Spleen (tissue), 7 donors: ENCODE measurements around the gene RDX.

Experiments
- CTCF ChIP-seq, 11 experiments: fragments of 200-600 bp in 7 of 11; fragments of 450-650 bp in 4 of 11; sonication (generic) in 4 of 11; IDR thresholded peaks in 8 of 11; conservative IDR thresholded peaks in 3 of 11; 1 replicate in 7 of 11; 2 replicates in 4 of 11; pipeline versions ENCODE4 v1.4.0 to v1.8.0; 2016 to 2021; ENCODE audit warnings: antibody characterized with exemption in 11 of 11, inconsistent platforms in 4 of 11, mild to moderate bottlenecking in 1 of 11
- POLR2A ChIP-seq, 3 donors: fragments of 450-650 bp; IDR thresholded peaks; one replicate each; pipeline ENCODE4 v1.5.1; 2017; ENCODE audit warnings: antibody characterized with exemption in 3 of 3, mild to moderate bottlenecking in 1 of 3
- POLR2AphosphoS5 ChIP-seq, 3 donors: sonication (generic); formaldehyde crosslinking; IDR thresholded peaks; one replicate each; pipeline ENCODE4 v1.5.1; 2017; ENCODE audit warnings: antibody characterized with exemption in 3 of 3
- donor health status: DM: no; HTN: no; CAD: no; lungs with moderate emphysema.
- donor health status: DM: no; HTN: no; CAD: no.
- donor health status: DM: no; HTN: no; CAD: no.

- TF ChIP-seq CTCF (IDR thresholded peaks at IDR 0.05 in 8 of 11, conservative IDR thresholded peaks at IDR 0.05 in 3 of 11) (no peak), POLR2A (IDR thresholded peaks at IDR 0.05) (no peak), POLR2AphosphoS5 (IDR thresholded peaks at IDR 0.05) (no peak)
Measured at GRCh38 chr11:110176366-110177085, 119.9 kb downstream of the RDX start.
